Measurements from ENCODE around the gene EZR.

EZR gene

DNA sequence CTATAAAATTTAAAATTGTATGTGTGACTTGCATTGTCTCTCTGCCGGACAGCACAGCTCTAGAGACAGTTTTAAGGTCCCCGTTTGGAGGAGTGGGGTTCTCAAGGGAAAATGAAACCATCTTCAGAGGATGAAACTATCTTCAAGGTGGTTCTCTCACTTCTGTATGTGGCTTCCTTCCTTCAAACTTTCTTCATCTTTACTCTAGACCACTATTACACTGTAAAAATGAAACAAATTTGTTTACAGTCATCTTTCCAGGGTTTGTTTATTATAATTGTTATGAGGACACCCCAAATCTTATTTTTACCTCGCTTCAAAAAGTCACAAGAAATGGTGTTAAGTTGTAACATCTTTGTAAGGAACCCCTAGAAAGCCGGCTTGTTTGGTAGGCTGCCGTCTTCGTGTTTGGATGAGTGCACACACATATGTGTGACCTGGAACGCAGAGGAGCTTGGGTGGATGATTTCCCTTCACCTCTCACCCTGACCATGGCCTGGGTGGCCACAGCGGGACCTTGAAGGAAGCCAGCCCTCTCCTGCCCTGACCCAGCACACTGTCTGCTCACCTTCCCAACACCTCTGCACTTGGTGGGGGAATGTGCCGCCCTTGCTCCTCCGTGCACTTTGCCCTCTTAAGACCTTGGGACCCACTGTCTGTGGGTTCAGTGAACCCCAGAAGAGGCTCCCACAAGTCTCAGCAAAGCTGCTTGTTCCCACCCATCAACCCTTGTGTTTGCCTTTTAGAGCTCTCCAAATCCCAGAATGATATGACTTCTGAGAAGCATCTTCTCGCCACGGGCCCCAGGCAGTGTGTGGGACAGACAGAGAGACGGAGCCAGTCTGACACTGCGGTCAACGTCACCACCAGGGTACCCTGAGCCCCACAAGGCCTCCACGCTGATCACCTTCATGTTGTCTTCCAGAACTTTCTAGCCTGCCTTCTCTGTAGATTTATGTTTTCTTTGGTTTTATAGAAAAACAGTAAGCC is 101.5 kb downstream of the EZR start:
- H3K4me1 ChIP-seq (ENCODE audit: insufficient read depth, low read length): no peaks in the 10 kb centered on the region
- no peak overlapping the region for H2AFZ ChIP-seq (ENCODE audit: low read depth, low read length)
- TF ChIP-seq, protein P1, sequence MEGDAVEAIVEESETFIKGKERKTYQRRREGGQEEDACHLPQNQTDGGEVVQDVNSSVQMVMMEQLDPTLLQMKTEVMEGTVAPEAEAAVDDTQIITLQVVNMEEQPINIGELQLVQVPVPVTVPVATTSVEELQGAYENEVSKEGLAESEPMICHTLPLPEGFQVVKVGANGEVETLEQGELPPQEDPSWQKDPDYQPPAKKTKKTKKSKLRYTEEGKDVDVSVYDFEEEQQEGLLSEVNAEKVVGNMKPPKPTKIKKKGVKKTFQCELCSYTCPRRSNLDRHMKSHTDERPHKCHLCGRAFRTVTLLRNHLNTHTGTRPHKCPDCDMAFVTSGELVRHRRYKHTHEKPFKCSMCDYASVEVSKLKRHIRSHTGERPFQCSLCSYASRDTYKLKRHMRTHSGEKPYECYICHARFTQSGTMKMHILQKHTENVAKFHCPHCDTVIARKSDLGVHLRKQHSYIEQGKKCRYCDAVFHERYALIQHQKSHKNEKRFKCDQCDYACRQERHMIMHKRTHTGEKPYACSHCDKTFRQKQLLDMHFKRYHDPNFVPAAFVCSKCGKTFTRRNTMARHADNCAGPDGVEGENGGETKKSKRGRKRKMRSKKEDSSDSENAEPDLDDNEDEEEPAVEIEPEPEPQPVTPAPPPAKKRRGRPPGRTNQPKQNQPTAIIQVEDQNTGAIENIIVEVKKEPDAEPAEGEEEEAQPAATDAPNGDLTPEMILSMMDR (IDR thresholded peaks at IDR 0.05; ENCODE audit: borderline replicate concordance, extremely low read depth, low read length, poor library complexity, severe bottlenecking): no peak
- TF ChIP-seq EZH2 (IDR thresholded peaks at IDR 0.05; ENCODE audit: borderline replicate concordance, low read depth, low read length, severe bottlenecking): no peak
- H3K36me3 ChIP-seq (ENCODE audit: insufficient read depth, low read length): no peaks in the 10 kb centered on the region
- no peaks in the 10 kb centered on the region for H4K20me1 ChIP-seq (ENCODE audit: insufficient read depth, low read length)
- H3K27ac ChIP-seq (ENCODE audit: low read length): no peak overlapping the region
- no peak overlapping the region for H3K4me3 ChIP-seq (ENCODE audit: low read depth in 1 of 2, low read length in 2 of 2)
- no peaks in the 10 kb centered on the region for H3K79me2 ChIP-seq (ENCODE audit: insufficient read depth, low read length)
- H3K9me3 ChIP-seq (ENCODE audit: insufficient read depth, low read length, severe bottlenecking): no peaks in the 10 kb centered on the region
- H3K4me2 ChIP-seq (ENCODE audit: insufficient read depth, low read length): no peak overlapping the region
- H3K9ac ChIP-seq (ENCODE audit: low read depth, low read length): no peak overlapping the region
- ATAC-seq (ENCODE audit: insufficient read depth, low read depth) (peak; percentile 44; the same call in 1 of the 3 replicates), DNase-seq (no peak)
- no peaks in the 10 kb centered on the region for H3K27me3 ChIP-seq (ENCODE audit: insufficient read depth, low read length, poor library complexity)
